K562 (cell line): ENCODE measurements around the gene RUNDC3A. TPM values are rescaled to one million over a fixed set of nuclear protein-coding genes. Genes with fewer than 3 reads are reported as not detected.

ENCODE experiments used
- ATAC-seq: fragments of 200-7000 bp; cut with Tn5 transposase; 3 replicates; pipeline ENCODE4 v1.9.1; 2020; ENCODE audit warnings: moderate library complexity
- BruUV-seq: library from RNA; stranded (reverse); fragments of 400-500 nt; replicated peaks from 2 replicates; lab custom pipeline; 2021; lab: Mats Ljungman, UMichigan
- CTCF ChIA-PET: fragments of 300-600 bp; formaldehyde crosslinking; extraction: SDS; loops from one replicate; lab custom pipeline; 2021; ENCODE audit warnings: low intra/inter-chr PET ratio; lab: Yijun Ruan, JAX
- POLR2A ChIA-PET: fragments of 300-600, 350-650 bp; sonication (Branson Sonifier 250); formaldehyde crosslinking; extraction: SDS; loops from one replicate; lab custom pipeline; 2021; ENCODE audit warnings: antibody characterized with exemption, inconsistent platforms; lab: Yijun Ruan, JAX
- DNase-seq, 4 experiments: peaks; one replicate each; pipeline versions ENCODE4 v3.0.0 to v3.0.0-alpha.2; 2011 to 2018; ENCODE audit warnings: low spot score in 3 of 4, mixed read lengths in 3 of 4; ENCODE audit errors: extremely low read depth in 1 of 4
- FAIRE-seq: peaks from 2 replicates; lab custom pipeline; 2011; peaks lifted over from hg19 to GRCh38; lab: Jason Lieb, UNC
- H2AFZ ChIP-seq: 2 replicates; pipeline ENCODE4 v1.6.0; 2011; ENCODE audit warnings: low read depth, low read length, control low read depth, inconsistent platforms
- H3K27ac ChIP-seq: fragments of 200-600 bp; 3 replicates; pipeline ENCODE4 v1.8.0; 2011; ENCODE audit warnings: low read depth, mild to moderate bottlenecking, control low read depth, inconsistent platforms, low read length, moderate library complexity, mixed read lengths; ENCODE audit errors: extremely low read depth
- H3K27me3 ChIP-seq, 2 experiments: fragments of 300-600 bp in 1 of 2; 2 replicates in 1 of 2; 3 replicates in 1 of 2; pipeline versions ENCODE4 v1.6.0 to v1.8.0; 2011; ENCODE audit warnings: inconsistent platforms in 2 of 2, low read length in 2 of 2, mild to moderate bottlenecking in 1 of 2, mixed read lengths in 1 of 2, moderate library complexity in 1 of 2; ENCODE audit not compliant: control insufficient read depth in 2 of 2, insufficient read depth in 2 of 2
- H3K36me3 ChIP-seq: fragments of 300-600 bp; 3 replicates; pipeline ENCODE4 v1.8.0; 2011; ENCODE audit warnings: mild to moderate bottlenecking, low read length, inconsistent platforms; ENCODE audit not compliant: control insufficient read depth, insufficient read depth
- H3K4me1 ChIP-seq, 2 experiments: fragments of 200-600 bp in 1 of 2; replicated peaks in 1 of 2; 2 replicates in 1 of 2; 3 replicates in 1 of 2; pipeline versions ENCODE4 v1.5.1 to v1.8.0; 2011; ENCODE audit warnings: inconsistent platforms in 2 of 2, low read length in 2 of 2, mild to moderate bottlenecking in 1 of 2, mixed read lengths in 1 of 2, moderate library complexity in 1 of 2; ENCODE audit not compliant: control insufficient read depth in 2 of 2, insufficient read depth in 2 of 2
- H3K4me2 ChIP-seq: 2 replicates; pipeline ENCODE4 v1.6.1; 2011; ENCODE audit warnings: low read length, control low read depth, inconsistent platforms, mixed read lengths; ENCODE audit not compliant: insufficient read depth
- H3K4me3 ChIP-seq: fragments of 200-600 bp; sonication (generic), shearing (Covaris generic); 2 replicates; pipeline ENCODE4 v1.5.1; 2016; ENCODE audit warnings: control low read depth, inconsistent platforms
- H3K79me2 ChIP-seq: fragments of 200-600 bp; 3 replicates; pipeline ENCODE4 v1.8.0; 2011; ENCODE audit warnings: low read length, inconsistent platforms; ENCODE audit not compliant: control insufficient read depth, insufficient read depth
- H3K9ac ChIP-seq, 2 experiments: 2 replicates each; pipeline versions ENCODE4 v1.6.0 to v1.6.1; 2011; ENCODE audit warnings: low read depth in 2 of 2, low read length in 2 of 2, control low read depth in 1 of 2, inconsistent platforms in 1 of 2, mild to moderate bottlenecking in 1 of 2, mixed read lengths in 1 of 2; ENCODE audit not compliant: insufficient read depth in 1 of 2
- H3K9me1 ChIP-seq: one replicate; pipeline ENCODE4 v1.6.0; 2011; ENCODE audit warnings: inconsistent platforms, mild to moderate bottlenecking, low read length, moderate library complexity; ENCODE audit not compliant: control insufficient read depth, insufficient read depth
- H3K9me3 ChIP-seq: replicated peaks from 2 replicates; pipeline ENCODE4 v1.5.1; 2011; ENCODE audit warnings: low read depth, low read length, inconsistent platforms; ENCODE audit not compliant: control insufficient read depth, insufficient read depth
- H4K20me1 ChIP-seq: replicated peaks from 2 replicates; pipeline ENCODE4 v1.6.1; 2011; ENCODE audit warnings: low read length, inconsistent platforms, mixed read lengths; ENCODE audit not compliant: control insufficient read depth, insufficient read depth
- BACH1 ChIP-seq: fragments of 200-800 bp; sonication (Bioruptor generic); IDR thresholded peaks from 2 replicates; pipeline ENCODE4 v1.6.1; 2016; ENCODE audit warnings: missing genetic modification characterization, missing compliant biosample characterization
- ELF4 ChIP-seq: fragments of 450-650 bp; formaldehyde crosslinking; IDR thresholded peaks from 2 replicates; pipeline ENCODE4 v1.4.0; 2022; ENCODE audit warnings: missing genetic modification characterization
- EP400 ChIP-seq: fragments of 450-650 bp; IDR thresholded peaks from 2 replicates; pipeline ENCODE4 v1.6.1; 2017; ENCODE audit warnings: antibody characterized with exemption, mild to moderate bottlenecking, moderate library complexity
- HMBOX1 ChIP-seq: sonication (generic); IDR thresholded peaks from 2 replicates; pipeline ENCODE4 v1.6.1; 2016
- MAZ ChIP-seq, 2 experiments: fragments of 450-650 bp in 1 of 2; sonication (generic) in 1 of 2; formaldehyde crosslinking; IDR thresholded peaks in 1 of 2; conservative IDR thresholded peaks in 1 of 2; 2 replicates each; pipeline versions ENCODE4 v1.4.0 to v1.5.0; 2020; ENCODE audit warnings: mild to moderate bottlenecking in 1 of 2, missing genetic modification reagents in 1 of 2
- NR2C1 ChIP-seq, 2 experiments: fragments of 450-650 bp; IDR thresholded peaks; 2 replicates each; pipeline ENCODE4 v1.6.1; 2017; ENCODE audit warnings: mild to moderate bottlenecking in 2 of 2, antibody characterized with exemption in 1 of 2, inconsistent platforms in 1 of 2, missing compliant biosample characterization in 1 of 2, missing genetic modification characterization in 1 of 2
- RBBP5 ChIP-seq: fragments of 200-600 bp; sonication (generic); IDR thresholded peaks from 2 replicates; pipeline ENCODE4 v1.6.1; 2012; ENCODE audit warnings: borderline replicate concordance, mild to moderate bottlenecking, low read length, control low read depth, inconsistent platforms; ENCODE audit not compliant: insufficient read depth, poor library complexity, severe bottlenecking
- TBL1XR1 ChIP-seq, 2 experiments: IDR thresholded peaks; 2 replicates each; pipeline ENCODE4 v1.6.1; 2012; ENCODE audit warnings: improper control_type of control experiment in 2 of 2, low read length in 2 of 2, mild to moderate bottlenecking in 1 of 2
- TFAP4 ChIP-seq: sonication (generic); formaldehyde crosslinking; IDR thresholded peaks from 2 replicates; pipeline ENCODE4 v1.8.0; 2022; ENCODE audit warnings: missing genetic modification reagents, mild to moderate bottlenecking, moderate library complexity, borderline replicate concordance
- ZNF124 ChIP-seq: sonication (generic); formaldehyde crosslinking; IDR thresholded peaks from 2 replicates; pipeline ENCODE4 v1.8.1; 2022; ENCODE audit warnings: missing genetic modification reagents
- WGBS: fragments of 100-300 bp; shearing (Covaris generic); methylation state at CpG from one replicate; pipeline ENCODE4 v1.1.6; 2016; ENCODE audit warnings: low coverage, mixed read lengths; ENCODE audit not compliant: insufficient coverage; ENCODE audit errors: missing lambda C conversion rate; 5-methylcytosine and 5-hydroxymethylcytosine counted together
- in situ Hi-C: fragments of 300-500 bp; cut with MboI; formaldehyde crosslinking; loops from 4 replicates; pipeline ENCODE4 v1.15.0; 2018; ENCODE audit warnings: inconsistent platforms, mixed read lengths
- intact Hi-C: fragments of 100-400 bp; cut with micrococcal nuclease; formaldehyde crosslinking; loops from 2 replicates; pipeline ENCODE4 v1.14.2; 2022
- polyA plus RNA-seq, 8 experiments: library from polyadenylated mRNA; depleted of rRNA in 4 of 8; stranded (reverse) in 5 of 8; unstranded in 3 of 8; fragments of >200 nt; fragmentation: Nextera tagmentation in 2 of 8; fragmentation: Illumina TruSeq in 1 of 8; extraction: Ambion mirVana in 2 of 8; extraction: Trizol in 1 of 8; gene quantifications; 2 replicates each; pipeline versions ENCODE4 v1.2.1 to v1.2.3, GENCODE V29; 2011 to 2014; ENCODE audit warnings: inconsistent platforms in 1 of 8, missing spikeins in 1 of 8
- total RNA-seq, 7 experiments: library from RNA; depleted of rRNA in 6 of 7; stranded (reverse); fragments of >200 nt in 6 of 7; fragmentation: Illumina TruSeq in 2 of 7; extraction: Trizol in 2 of 7; gene quantifications; 2 replicates each; pipeline versions ENCODE4 v1.2.1 to v1.2.3, GENCODE V29; 2011 to 2021; ENCODE audit warnings: low replicate concordance in 1 of 7
- TF ChIP-seq, protein P1 (sequence below): sonication (generic); formaldehyde crosslinking; IDR thresholded peaks from 2 replicates; pipeline ENCODE4 v1.8.0; 2023; ENCODE audit warnings: mild to moderate bottlenecking, missing genetic modification reagents

RUNDC3A gene
- total and polyA plus RNA-seq, 9 of the 15 experiments (the other 6 are each of a cell fraction or from before 2014, with no cell fraction given): not detected

DNA sequence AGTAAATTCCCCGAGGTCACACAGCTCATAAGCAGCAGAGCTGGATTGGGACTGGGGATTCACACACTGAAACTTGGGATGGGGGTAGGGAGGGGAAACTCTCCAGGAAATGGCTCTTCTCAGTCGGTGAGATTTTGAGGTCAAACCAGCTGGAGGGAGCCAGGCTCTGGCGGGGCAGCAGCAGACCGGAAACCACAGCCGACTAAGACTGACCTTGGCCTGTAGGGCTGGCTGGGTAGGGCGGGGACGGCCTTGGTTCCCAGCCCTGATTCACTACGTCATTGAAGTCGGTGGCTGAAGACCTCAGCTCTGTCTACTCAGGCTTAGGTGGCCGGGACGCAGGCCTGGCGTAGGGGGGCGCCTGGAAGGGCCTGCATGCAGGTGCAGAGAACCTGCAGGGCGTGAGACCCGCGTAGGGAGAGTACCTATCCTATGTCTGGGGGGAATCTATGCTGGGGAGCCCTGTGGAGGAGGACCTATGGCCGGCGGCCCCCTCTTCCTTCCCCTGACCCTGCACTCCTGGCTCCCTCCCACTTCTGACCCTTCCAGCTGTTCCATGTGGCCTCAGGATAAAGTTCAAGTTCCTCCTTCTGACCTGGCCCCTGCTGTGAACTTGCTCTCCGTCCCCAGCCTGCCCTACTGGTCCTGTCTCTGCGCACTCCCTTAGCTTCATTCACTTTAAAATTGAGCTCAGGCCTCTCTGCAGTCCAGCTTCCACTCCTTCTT is 28.6 kb upstream of the RUNDC3A start:
- Histone ChIP-seq H3K79me2 (no peaks in the 10 kb centered on the region), H3K9ac (peak overlapping the region; percentile 28 to 80; a peak in 3 of 4 replicates), H3K9me3 (no peaks in the 10 kb centered on the region), H3K4me1 (peaks cover 43 to 49% of the 10 kb centered on the region in 2 experiments), H3K9me1 (no peaks in the 10 kb centered on the region), H3K27ac (peak overlapping the region; percentile 54; the same call in 2 of the 3 replicates), H2AFZ (peak overlapping the region; percentile 43), H3K4me2 (peak overlapping the region; percentile 57), H3K36me3 (no peaks in the 10 kb centered on the region), H3K27me3 (no peaks in the 10 kb centered on the region), H3K4me3 (no peak overlapping the region), H4K20me1 (no peaks in the 10 kb centered on the region)
- DNase-seq (peak; percentile 80 to 92 (median 82)), FAIRE-seq (peak; percentile 96), ATAC-seq (peak; percentile 96)
- ChIA-PET POLR2A (interaction anchor here (0.5 to 1.0 kb wide), 6 partner anchors 8 to 1894 kb away, joined by 3 to 6 read pairs (median 3); partner anchors contain the start of gene SLC4A1), CTCF (no interaction called here)
- WGBS: 15% methylated on average over 17 of the region's 20 CpGs
- in situ Hi-C loops (no loop called here), intact Hi-C loops (no loop called here)
- BruUV-seq: no TSS peak
- TF ChIP-seq ELF4 (CRISPR knock-in tag) (peak; percentile 32; the same call in 1 of the 2 replicates), HMBOX1 (peak; percentile 71), MAZ (CRISPR knock-in tag; conservative IDR thresholded peaks at IDR 0.05 in 1 of 2, IDR thresholded peaks at IDR 0.05 in 1 of 2) (peak; percentile 30 to 58; a peak in 1 of 4 replicates), ZNF124 (no peak), RBBP5 (peak; percentile 70), TBL1XR1 (IDR thresholded peaks at IDR 0.05; ENCODE audit: low read length in 2 of 2) (peak in 1 of 2 experiments; percentile 30; a peak in 2 of 4 replicates), BACH1 (tag) (0 out of 2 replicates have a peak, but pooled peaks have one; percentile 35), TFAP4 (CRISPR knock-in tag) (peak; percentile 97), EP400 (peak; percentile 5; the same call in 1 of the 2 replicates), NR2C1 (IDR thresholded peaks at IDR 0.05) (peak; percentile 87), NR2C1 (tag; IDR thresholded peaks at IDR 0.05) (peak; percentile 86)
- TF ChIP-seq, protein P1, sequence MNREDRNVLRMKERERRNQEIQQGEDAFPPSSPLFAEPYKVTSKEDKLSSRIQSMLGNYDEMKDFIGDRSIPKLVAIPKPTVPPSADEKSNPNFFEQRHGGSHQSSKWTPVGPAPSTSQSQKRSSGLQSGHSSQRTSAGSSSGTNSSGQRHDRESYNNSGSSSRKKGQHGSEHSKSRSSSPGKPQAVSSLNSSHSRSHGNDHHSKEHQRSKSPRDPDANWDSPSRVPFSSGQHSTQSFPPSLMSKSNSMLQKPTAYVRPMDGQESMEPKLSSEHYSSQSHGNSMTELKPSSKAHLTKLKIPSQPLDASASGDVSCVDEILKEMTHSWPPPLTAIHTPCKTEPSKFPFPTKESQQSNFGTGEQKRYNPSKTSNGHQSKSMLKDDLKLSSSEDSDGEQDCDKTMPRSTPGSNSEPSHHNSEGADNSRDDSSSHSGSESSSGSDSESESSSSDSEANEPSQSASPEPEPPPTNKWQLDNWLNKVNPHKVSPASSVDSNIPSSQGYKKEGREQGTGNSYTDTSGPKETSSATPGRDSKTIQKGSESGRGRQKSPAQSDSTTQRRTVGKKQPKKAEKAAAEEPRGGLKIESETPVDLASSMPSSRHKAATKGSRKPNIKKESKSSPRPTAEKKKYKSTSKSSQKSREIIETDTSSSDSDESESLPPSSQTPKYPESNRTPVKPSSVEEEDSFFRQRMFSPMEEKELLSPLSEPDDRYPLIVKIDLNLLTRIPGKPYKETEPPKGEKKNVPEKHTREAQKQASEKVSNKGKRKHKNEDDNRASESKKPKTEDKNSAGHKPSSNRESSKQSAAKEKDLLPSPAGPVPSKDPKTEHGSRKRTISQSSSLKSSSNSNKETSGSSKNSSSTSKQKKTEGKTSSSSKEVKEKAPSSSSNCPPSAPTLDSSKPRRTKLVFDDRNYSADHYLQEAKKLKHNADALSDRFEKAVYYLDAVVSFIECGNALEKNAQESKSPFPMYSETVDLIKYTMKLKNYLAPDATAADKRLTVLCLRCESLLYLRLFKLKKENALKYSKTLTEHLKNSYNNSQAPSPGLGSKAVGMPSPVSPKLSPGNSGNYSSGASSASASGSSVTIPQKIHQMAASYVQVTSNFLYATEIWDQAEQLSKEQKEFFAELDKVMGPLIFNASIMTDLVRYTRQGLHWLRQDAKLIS: 0 out of 2 replicates have a peak, but pooled peaks have one; percentile 1
